ENCODE data around the gene SOX4.
"Not testable (repeated sequence)": the region's sequence is repeated elsewhere in the genome, so short reads cannot be mapped to it uniquely, and the experiment has no call there.

The SOX4 gene

GRCh38 chr6:21593412-21593926 is at the start of gene SOX4:
TSS of gene SOX4 (plus strand) at chr6:21593751. CDS start at chr6:21594535, 784 bp downstream.
- peak; percentile 94 for DNase-seq (ENCODE audit: low spot score)

- DNase-seq (ENCODE audit: low spot score) = not testable (repeated sequence)
Measured at GRCh38 chr6:21552286-21552685, 41.3 kb upstream of the SOX4 start.

GRCh38 chr6:21554286-21554685 is 39.3 kb upstream of the SOX4 start:
- DNase-seq (ENCODE audit: low spot score) = no peak

- DNase-seq (ENCODE audit: low spot score) = no peak
Measured at GRCh38 chr6:21555197-21555596, 38.4 kb upstream of the SOX4 start.

GRCh38 chr6:21556511-21556910 is 37.0 kb upstream of the SOX4 start:
- no peak for DNase-seq (ENCODE audit: low spot score)

- DNase-seq (ENCODE audit: low spot score) = no peak
Measured at GRCh38 chr6:21556968-21557721, 36.4 kb upstream of the SOX4 start.

GRCh38 chr6:21559238-21559637 is 34.3 kb upstream of the SOX4 start:
- DNase-seq (ENCODE audit: low spot score) = no peak

GRCh38 chr6:21560249-21560648 is 33.3 kb upstream of the SOX4 start:
- DNase-seq (ENCODE audit: low spot score) = no peak

- DNase-seq (ENCODE audit: low spot score) = no peak
Measured at GRCh38 chr6:21565431-21565830, 28.1 kb upstream of the SOX4 start.

- DNase-seq (ENCODE audit: low spot score) = no peak
Measured at GRCh38 chr6:21578523-21578922, 15.0 kb upstream of the SOX4 start.

GRCh38 chr6:21582651-21583050 is 10.9 kb upstream of the SOX4 start:
- peak; percentile 42 for DNase-seq (ENCODE audit: low spot score)

- no peak for DNase-seq (ENCODE audit: low spot score)
Measured at GRCh38 chr6:21586300-21586699, 7.3 kb upstream of the SOX4 start.

GRCh38 chr6:21586740-21587178 is 6.8 kb upstream of the SOX4 start:
- DNase-seq (ENCODE audit: low spot score) = no peak

- peak; percentile 49 for DNase-seq (ENCODE audit: low spot score)
Measured at GRCh38 chr6:21587179-21587960, 6.2 kb upstream of the SOX4 start.

- peak; percentile 45 for DNase-seq (ENCODE audit: low spot score)
Measured at GRCh38 chr6:21587961-21588480, 5.5 kb upstream of the SOX4 start.

GRCh38 chr6:21588481-21589351 is 4.8 kb upstream of the SOX4 start:
- peak; percentile 74 for DNase-seq (ENCODE audit: low spot score)

GRCh38 chr6:21589352-21590345 is 3.9 kb upstream of the SOX4 start:
- DNase-seq (ENCODE audit: low spot score) = peak; percentile 84

- DNase-seq (ENCODE audit: low spot score) = no peak
Measured at GRCh38 chr6:21590346-21590745, 3.2 kb upstream of the SOX4 start.

- DNase-seq (ENCODE audit: low spot score) = no peak
Measured at GRCh38 chr6:21591446-21591845, 2.1 kb upstream of the SOX4 start.

GRCh38 chr6:21592953-21593352 is 598 bp upstream of the SOX4 start:
- no peak for DNase-seq (ENCODE audit: low spot score)
